Lower lobe of right lung (tissue), 2 donors: ENCODE measurements around the gene STN1. TPM values are rescaled to one million over a fixed set of nuclear protein-coding genes. Genes with fewer than 3 reads are reported as not detected.

ENCODE experiments used
- ATAC-seq, 2 donors: fragments of 200-7000 bp; cut with Tn5 transposase; one replicate each; pipeline ENCODE4 v1.9.1; 2020 to 2022; ENCODE audit warnings: mild to moderate bottlenecking in 2 of 2, moderate library complexity in 2 of 2
- DNase-seq: peaks from one replicate; pipeline ENCODE4 v3.0.0-alpha.2; 2020
- H3K27ac ChIP-seq: fragments of 200-600 bp; one replicate; pipeline ENCODE4 v1.8.0; 2022
- H3K27me3 ChIP-seq: fragments of 200-600 bp; one replicate; pipeline ENCODE4 v1.8.0; 2022; ENCODE audit warnings: low read depth
- H3K36me3 ChIP-seq: fragments of 200-600 bp; one replicate; pipeline ENCODE4 v1.8.0; 2022; ENCODE audit warnings: mild to moderate bottlenecking
- H3K4me1 ChIP-seq: fragments of 200-600 bp; one replicate; pipeline ENCODE4 v1.8.0; 2022
- H3K4me3 ChIP-seq: fragments of 200-600 bp; one replicate; pipeline ENCODE4 v1.8.0; 2022; ENCODE audit warnings: mild to moderate bottlenecking
- H3K9me3 ChIP-seq: fragments of 200-600 bp; one replicate; pipeline ENCODE4 v1.8.0; 2022
- CTCF ChIP-seq: fragments of 200-600 bp; IDR thresholded peaks from one replicate; pipeline ENCODE4 v1.8.0; 2022; ENCODE audit warnings: antibody characterized with exemption, mild to moderate bottlenecking
- intact Hi-C: fragments of 100-400 bp; cut with DNase I; formaldehyde crosslinking; loops from one replicate; pipeline ENCODE4 v1.11.0; 2022
- total RNA-seq: library from RNA; stranded (reverse); fragmentation: NEBNext Ultra II Directional; extraction: Animal tissue kit (Norgen Biotek cat#: 25700); gene quantifications from one replicate; pipeline ENCODE4 v1.2.1, GENCODE V29; 2021
- donor health status: DM: no; HTN: yes; CAD: no; lungs with severe emphysema.

Gene STN1
- total RNA-seq, 1 donor from 2014 or later: 37.0 TPM

GRCh38 chr10:103851261-103851660 is 66.7 kb downstream of the STN1 start:
- no peaks in the 10 kb centered on the region for H3K36me3 ChIP-seq
- no peaks in the 10 kb centered on the region for H3K9me3 ChIP-seq
- no peak overlapping the region for H3K27ac ChIP-seq
- intact Hi-C loops: no loop called here
- peaks cover 69% of the 10 kb centered on the region for H3K4me1 ChIP-seq
- no peak for DNase-seq
- TF ChIP-seq CTCF: no peak
- ATAC-seq: no peak
- no peaks in the 10 kb centered on the region for H3K27me3 ChIP-seq
- H3K4me3 ChIP-seq: no peak overlapping the region

DNA sequence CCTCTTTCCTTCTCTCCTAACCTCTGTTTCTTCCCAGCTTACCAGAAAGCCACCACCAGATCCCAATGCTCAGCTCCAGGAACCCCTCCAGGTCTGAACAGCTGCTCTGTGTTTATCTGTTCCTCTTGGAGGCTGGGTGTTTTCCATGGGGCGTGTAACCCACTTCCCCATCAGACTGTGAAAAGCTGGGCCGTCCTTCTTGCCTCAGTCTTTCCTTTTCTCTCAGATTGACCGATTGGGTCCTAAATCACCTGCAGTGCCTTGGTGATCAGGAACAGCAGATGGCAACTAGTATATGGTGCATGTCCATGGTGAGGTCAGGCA is 67.5 kb downstream of the STN1 start:
- no peak for DNase-seq
- no peak for ATAC-seq
- Histone ChIP-seq H3K27ac (peak overlapping the region; percentile 53), H3K36me3 (no peaks in the 10 kb centered on the region), H3K4me3 (no peak overlapping the region), H3K27me3 (no peaks in the 10 kb centered on the region), H3K9me3 (no peaks in the 10 kb centered on the region), H3K4me1 (peaks cover 66% of the 10 kb centered on the region)
- intact Hi-C loops: no loop called here
- no peak for TF ChIP-seq CTCF

GRCh38 chr10:103849880-103850571 is 68.0 kb downstream of the STN1 start:
- Histone ChIP-seq H3K27ac (peak overlapping the region; percentile 53), H3K9me3 (no peaks in the 10 kb centered on the region), H3K4me3 (peak overlapping the region; percentile 11), H3K4me1 (peaks cover 69% of the 10 kb centered on the region), H3K27me3 (no peaks in the 10 kb centered on the region), H3K36me3 (no peaks in the 10 kb centered on the region)
- ATAC-seq (peak in 1 of 2 donors; percentile 47), DNase-seq (no peak)
- no peak for TF ChIP-seq CTCF
- intact Hi-C loops: no loop called here

DNA sequence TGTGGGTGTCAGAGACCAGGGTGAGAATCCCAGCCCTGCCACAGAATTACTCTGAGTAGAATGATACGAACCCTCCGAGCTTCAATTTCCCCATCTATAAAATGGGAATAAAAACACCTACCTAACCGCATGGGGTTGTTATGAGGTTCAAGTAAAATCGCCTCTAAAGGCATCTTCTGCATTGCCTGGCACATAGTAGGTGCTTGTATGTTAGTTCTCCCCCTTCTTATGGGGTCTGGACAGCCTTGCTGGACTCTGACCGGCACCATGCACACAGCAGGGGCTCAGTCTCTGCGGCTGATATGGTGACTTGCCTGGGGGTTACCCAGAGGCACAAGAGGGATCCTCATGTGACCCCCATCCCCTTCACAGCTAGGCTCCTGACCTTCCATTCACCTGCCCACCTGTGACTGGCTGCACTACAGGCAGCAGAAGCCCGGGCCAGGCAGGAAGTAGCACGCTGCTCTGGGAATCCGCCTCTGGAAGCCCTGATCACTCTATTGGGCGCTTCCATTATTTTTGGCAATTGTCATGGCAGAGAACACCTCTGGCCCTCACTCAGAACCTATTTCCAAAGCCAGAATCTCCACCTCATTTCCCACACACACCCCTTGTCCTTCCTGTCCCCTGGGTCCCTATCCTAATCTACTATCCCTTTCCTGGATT is 68.6 kb downstream of the STN1 start:
- peak overlapping the region; percentile 53 for H3K27ac ChIP-seq
- ATAC-seq: no peak
- intact Hi-C loops: no loop called here
- no peaks in the 10 kb centered on the region for H3K36me3 ChIP-seq
- no peak for TF ChIP-seq CTCF
- H3K4me3 ChIP-seq: peak overlapping the region; percentile 11
- no peaks in the 10 kb centered on the region for H3K27me3 ChIP-seq
- H3K4me1 ChIP-seq: peaks cover 69% of the 10 kb centered on the region
- no peaks in the 10 kb centered on the region for H3K9me3 ChIP-seq
- DNase-seq: no peak

GRCh38 chr10:103847909-103848468 is 70.0 kb downstream of the STN1 start:
- TF ChIP-seq CTCF: no peak
- DNase-seq: no peak
- intact Hi-C loops: no loop called here

More at GRCh38 chr10:103847909-103848468, 70.0 kb downstream of the STN1 start:
- no peak for ATAC-seq
- H3K4me1 ChIP-seq: peaks cover 69% of the 10 kb centered on the region
- no peaks in the 10 kb centered on the region for H3K27me3 ChIP-seq
- H3K36me3 ChIP-seq: no peaks in the 10 kb centered on the region
- no peaks in the 10 kb centered on the region for H3K9me3 ChIP-seq
- H3K27ac ChIP-seq: no peak overlapping the region
- no peak overlapping the region for H3K4me3 ChIP-seq
